GM23338 (cell line): ENCODE data around the gene TJP1. TPM values are rescaled to one million over a fixed set of nuclear protein-coding genes. Genes with fewer than 3 reads are reported as not detected.

ENCODE experiments used
- ATAC-seq: fragments of 200-7000 bp; cut with Tn5 transposase; 3 replicates; pipeline ENCODE4 v1.9.1; 2020
- DNase-seq: peaks from one replicate; pipeline ENCODE4 v3.0.0-alpha.2; 2015; ENCODE audit warnings: low spot score
- H2AFZ ChIP-seq: fragments of 200-600 bp; sonication (generic); 2 replicates; pipeline ENCODE4 v1.8.0; 2016; ENCODE audit warnings: antibody characterized with exemption, mild to moderate bottlenecking, moderate library complexity
- H3F3A ChIP-seq: fragments of 200-600 bp; sonication (generic); replicated peaks from 2 replicates; pipeline ENCODE4 v1.8.0; 2017; ENCODE audit warnings: antibody characterized with exemption, mixed run types, low read depth
- H3K27ac ChIP-seq: fragments of 200-600 bp; sonication (generic); 2 replicates; pipeline ENCODE4 v1.6.1; 2016; ENCODE audit warnings: low read depth
- H3K27me3 ChIP-seq: fragments of 200-600 bp; sonication (generic); 2 replicates; pipeline ENCODE4 v1.8.0; 2016; ENCODE audit warnings: mild to moderate bottlenecking, mixed run types, moderate library complexity; ENCODE audit not compliant: insufficient read depth
- H3K36me3 ChIP-seq: fragments of 200-600 bp; sonication (generic); 2 replicates; pipeline ENCODE4 v1.8.0; 2016; ENCODE audit warnings: mild to moderate bottlenecking; ENCODE audit not compliant: insufficient read depth
- H3K4me1 ChIP-seq: fragments of 200-600 bp; sonication (generic); 2 replicates; pipeline ENCODE4 v1.8.0; 2016; ENCODE audit warnings: mild to moderate bottlenecking, moderate library complexity; ENCODE audit not compliant: insufficient read depth
- H3K4me2 ChIP-seq: fragments of 200-600 bp; sonication (generic); 2 replicates; pipeline ENCODE4 v1.7.1; 2017; ENCODE audit warnings: mixed run types
- H3K4me3 ChIP-seq: fragments of 200-600 bp; sonication (generic); 2 replicates; pipeline ENCODE4 v1.6.1; 2016; ENCODE audit warnings: mixed run types
- H3K79me2 ChIP-seq: fragments of 200-600 bp; sonication (generic); replicated peaks from 2 replicates; pipeline ENCODE4 v1.8.0; 2017; ENCODE audit warnings: mild to moderate bottlenecking; ENCODE audit not compliant: insufficient read depth
- H3K9me2 ChIP-seq: fragments of 200-600 bp; sonication (generic); 2 replicates; pipeline ENCODE4 v1.8.0; 2017; ENCODE audit not compliant: insufficient read depth
- H4K20me1 ChIP-seq: fragments of 200-600 bp; sonication (generic); replicated peaks from 2 replicates; pipeline ENCODE4 v1.8.0; 2017; ENCODE audit warnings: mild to moderate bottlenecking; ENCODE audit not compliant: insufficient read depth
- H3K27ac Mint-ChIP-seq: 2 replicates; pipeline ENCODE4 v1.8.0; 2020; ENCODE audit warnings: inconsistent platforms, mild to moderate bottlenecking, moderate library complexity, mixed read lengths
- H3K27me3 Mint-ChIP-seq: 3 replicates; pipeline ENCODE4 v1.8.0; 2022; ENCODE audit warnings: low read depth, mild to moderate bottlenecking, moderate library complexity, mixed read lengths, inconsistent platforms; ENCODE audit not compliant: insufficient read depth, poor library complexity
- H3K36me3 Mint-ChIP-seq: 3 replicates; pipeline ENCODE4 v1.8.0; 2021; ENCODE audit warnings: low read depth, mild to moderate bottlenecking, inconsistent platforms, moderate library complexity, mixed read lengths
- H3K4me1 Mint-ChIP-seq: 3 replicates; pipeline ENCODE4 v1.8.0; 2020; ENCODE audit warnings: mild to moderate bottlenecking, inconsistent platforms, mixed read lengths
- H3K4me3 Mint-ChIP-seq: 3 replicates; pipeline ENCODE4 v1.8.0; 2021; ENCODE audit warnings: moderate library complexity, mild to moderate bottlenecking, inconsistent platforms, mixed read lengths
- H3K9me3 Mint-ChIP-seq: 3 replicates; pipeline ENCODE4 v1.8.0; 2020; ENCODE audit warnings: moderate library complexity, mild to moderate bottlenecking, inconsistent platforms, mixed read lengths
- CREB1 ChIP-seq: fragments of 250-450 bp; sonication (Bioruptor Pico); IDR thresholded peaks from 2 replicates; pipeline ENCODE4 v1.5.0; 2020; ENCODE audit warnings: low read depth, mild to moderate bottlenecking, moderate library complexity
- EZH2phosphoT487 ChIP-seq: fragments of 200-600 bp; sonication (generic); IDR thresholded peaks from one replicate; pipeline ENCODE4 v1.8.1; 2018; ENCODE audit warnings: antibody characterized with exemption; ENCODE audit not compliant: unreplicated experiment
- NANOG ChIP-seq: IDR thresholded peaks from 2 replicates; pipeline ENCODE4 v1.6.1; 2016; ENCODE audit warnings: antibody characterized with exemption, borderline replicate concordance
- POLR2AphosphoS5 ChIP-seq: IDR thresholded peaks from 2 replicates; pipeline ENCODE4 v1.6.1; 2016; ENCODE audit warnings: antibody characterized with exemption, low read depth
- STAT1 ChIP-seq: IDR thresholded peaks from one replicate; pipeline ENCODE4 v1.6.1; 2016; ENCODE audit warnings: antibody characterized with exemption; ENCODE audit not compliant: unreplicated experiment
- ZNF114 ChIP-seq: fragments of 250-450 bp; sonication (Bioruptor Pico); IDR thresholded peaks from 2 replicates; pipeline ENCODE4 v1.5.0; 2020; ENCODE audit warnings: mild to moderate bottlenecking, moderate library complexity
- ZNF331 ChIP-seq: fragments of 250-450 bp; sonication (Bioruptor Pico); IDR thresholded peaks from 2 replicates; pipeline ENCODE4 v1.5.0; 2020; ENCODE audit warnings: low read depth, mild to moderate bottlenecking, moderate library complexity
- polyA plus RNA-seq: library from polyadenylated mRNA; unstranded; fragments of >200 nt; fragmentation: Nextera tagmentation; extraction: Ambion mirVana; gene quantifications from 2 replicates; pipeline ENCODE4 v1.2.1, GENCODE V29; 2016
- total RNA-seq: library from RNA; depleted of rRNA; stranded (reverse); fragments of >200 nt; shearing (Covaris generic); gene quantifications from 2 replicates; pipeline ENCODE4 v1.2.3, GENCODE V29; 2014
- TF ChIP-seq, protein P1 (sequence below): IDR thresholded peaks from 2 replicates; pipeline ENCODE4 v1.6.1; 2016; ENCODE audit warnings: antibody characterized with exemption
- TF ChIP-seq, protein P2 (sequence below), 2 experiments: fragments of 200-600 bp in 1 of 2; sonication (generic) in 1 of 2; conservative IDR thresholded peaks; 2 replicates each; pipeline versions ENCODE4 v1.5.1 to v1.6.1; 2016 to 2017; ENCODE audit warnings: antibody characterized with exemption in 2 of 2, low read depth in 2 of 2, mild to moderate bottlenecking in 2 of 2, moderate library complexity in 1 of 2
- TF ChIP-seq, protein P3 (sequence below): IDR thresholded peaks from one replicate; pipeline ENCODE4 v1.6.1; 2018; ENCODE audit warnings: antibody characterized with exemption; ENCODE audit not compliant: unreplicated experiment

TJP1 gene
- total and polyA plus RNA-seq, 2 experiments from 2014 or later = 76.2 to 116 TPM

DNA sequence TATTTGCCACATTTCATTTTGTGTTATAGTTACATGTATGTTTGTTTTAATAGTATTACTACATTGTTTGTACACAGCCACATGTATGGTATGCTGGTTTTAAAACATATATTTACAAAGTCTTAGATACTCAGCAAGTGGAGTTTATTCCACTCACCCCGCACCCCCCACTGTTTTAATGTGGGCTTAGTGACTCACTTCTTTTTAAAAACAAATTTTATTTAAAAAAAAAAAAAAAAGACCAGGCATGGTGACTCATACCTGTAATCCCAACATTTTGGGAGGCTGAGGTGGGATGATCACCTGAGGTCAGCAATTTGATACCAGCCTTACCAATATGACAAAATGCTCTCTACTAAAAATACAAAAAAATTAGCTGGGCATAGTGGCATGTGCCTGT, 26.9 kb upstream of the TJP1 start (continued):
- TF ChIP-seq POLR2AphosphoS5 (no peak), NANOG (no peak), ZNF114 (CRISPR knock-in tag) (no peak), CREB1 (CRISPR knock-in tag) (no peak)
- TF ChIP-seq, protein P1, sequence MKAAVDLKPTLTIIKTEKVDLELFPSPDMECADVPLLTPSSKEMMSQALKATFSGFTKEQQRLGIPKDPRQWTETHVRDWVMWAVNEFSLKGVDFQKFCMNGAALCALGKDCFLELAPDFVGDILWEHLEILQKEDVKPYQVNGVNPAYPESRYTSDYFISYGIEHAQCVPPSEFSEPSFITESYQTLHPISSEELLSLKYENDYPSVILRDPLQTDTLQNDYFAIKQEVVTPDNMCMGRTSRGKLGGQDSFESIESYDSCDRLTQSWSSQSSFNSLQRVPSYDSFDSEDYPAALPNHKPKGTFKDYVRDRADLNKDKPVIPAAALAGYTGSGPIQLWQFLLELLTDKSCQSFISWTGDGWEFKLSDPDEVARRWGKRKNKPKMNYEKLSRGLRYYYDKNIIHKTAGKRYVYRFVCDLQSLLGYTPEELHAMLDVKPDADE = no peak
- TF ChIP-seq, protein P2, sequence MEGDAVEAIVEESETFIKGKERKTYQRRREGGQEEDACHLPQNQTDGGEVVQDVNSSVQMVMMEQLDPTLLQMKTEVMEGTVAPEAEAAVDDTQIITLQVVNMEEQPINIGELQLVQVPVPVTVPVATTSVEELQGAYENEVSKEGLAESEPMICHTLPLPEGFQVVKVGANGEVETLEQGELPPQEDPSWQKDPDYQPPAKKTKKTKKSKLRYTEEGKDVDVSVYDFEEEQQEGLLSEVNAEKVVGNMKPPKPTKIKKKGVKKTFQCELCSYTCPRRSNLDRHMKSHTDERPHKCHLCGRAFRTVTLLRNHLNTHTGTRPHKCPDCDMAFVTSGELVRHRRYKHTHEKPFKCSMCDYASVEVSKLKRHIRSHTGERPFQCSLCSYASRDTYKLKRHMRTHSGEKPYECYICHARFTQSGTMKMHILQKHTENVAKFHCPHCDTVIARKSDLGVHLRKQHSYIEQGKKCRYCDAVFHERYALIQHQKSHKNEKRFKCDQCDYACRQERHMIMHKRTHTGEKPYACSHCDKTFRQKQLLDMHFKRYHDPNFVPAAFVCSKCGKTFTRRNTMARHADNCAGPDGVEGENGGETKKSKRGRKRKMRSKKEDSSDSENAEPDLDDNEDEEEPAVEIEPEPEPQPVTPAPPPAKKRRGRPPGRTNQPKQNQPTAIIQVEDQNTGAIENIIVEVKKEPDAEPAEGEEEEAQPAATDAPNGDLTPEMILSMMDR (conservative IDR thresholded peaks at IDR 0.05; ENCODE audit: low read depth in 2 of 2) = no peak

DNA sequence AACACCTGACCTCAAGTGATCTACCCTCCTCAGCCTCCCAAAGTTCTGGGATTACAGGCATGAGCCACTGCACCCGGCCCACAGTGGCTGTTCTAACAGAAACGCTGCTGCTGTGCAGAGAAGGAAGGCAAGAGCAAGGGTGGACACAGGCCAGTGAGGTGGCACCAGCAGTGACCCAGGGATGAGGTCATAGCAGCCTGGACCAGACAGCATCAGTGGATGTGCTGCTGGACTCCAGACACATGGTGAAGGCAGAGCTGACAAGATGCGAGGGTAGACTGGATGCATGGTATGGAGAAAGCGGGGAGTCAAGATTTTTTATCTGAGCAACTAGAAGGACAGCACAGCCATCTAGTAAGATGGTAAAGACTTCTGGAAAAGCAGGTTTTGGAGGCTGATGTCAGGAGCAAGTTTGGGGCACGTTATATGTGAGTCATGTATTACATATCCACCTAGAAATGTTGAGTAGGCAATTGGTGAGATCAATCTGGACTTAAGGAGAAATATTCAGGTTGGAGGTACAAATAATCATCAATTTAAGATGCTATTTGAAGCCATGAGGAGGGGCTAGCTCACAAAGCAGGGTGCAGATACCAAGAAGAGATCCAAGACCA, 22.1 kb upstream of the TJP1 start:
- no peak overlapping the region for H3K4me3 Mint-ChIP-seq
- no peaks in the 10 kb centered on the region for H4K20me1 ChIP-seq
- no peaks in the 10 kb centered on the region for H3K36me3 ChIP-seq
- H3K9me2 ChIP-seq = no peaks in the 10 kb centered on the region
- H3F3A ChIP-seq = no peaks in the 10 kb centered on the region
- H3K9me3 Mint-ChIP-seq = peaks cover 16% of the 10 kb centered on the region
- H3K27ac Mint-ChIP-seq = no peak overlapping the region
- H3K4me1 ChIP-seq = peaks cover 7% of the 10 kb centered on the region
- ATAC-seq = no peak
- no peak overlapping the region for H3K4me2 ChIP-seq
- no peak overlapping the region for H3K27ac ChIP-seq
- H3K4me3 ChIP-seq = no peak overlapping the region
- peaks cover 18% of the 10 kb centered on the region for H3K4me1 Mint-ChIP-seq
- H3K27me3 Mint-ChIP-seq = peaks cover 9% of the 10 kb centered on the region
- peaks cover 10% of the 10 kb centered on the region; the same call in 2 of the 3 replicates for H3K36me3 Mint-ChIP-seq
- H3K79me2 ChIP-seq = no peaks in the 10 kb centered on the region
- no peak for DNase-seq
- no peaks in the 10 kb centered on the region for H3K27me3 ChIP-seq
- H2AFZ ChIP-seq = 0 out of 2 replicates have a peak overlapping the region, but pooled peaks have one; percentile 29
- TF ChIP-seq, protein P2 (conservative IDR thresholded peaks at IDR 0.05; ENCODE audit: low read depth in 2 of 2) = no peak
- TF ChIP-seq, protein P3, sequence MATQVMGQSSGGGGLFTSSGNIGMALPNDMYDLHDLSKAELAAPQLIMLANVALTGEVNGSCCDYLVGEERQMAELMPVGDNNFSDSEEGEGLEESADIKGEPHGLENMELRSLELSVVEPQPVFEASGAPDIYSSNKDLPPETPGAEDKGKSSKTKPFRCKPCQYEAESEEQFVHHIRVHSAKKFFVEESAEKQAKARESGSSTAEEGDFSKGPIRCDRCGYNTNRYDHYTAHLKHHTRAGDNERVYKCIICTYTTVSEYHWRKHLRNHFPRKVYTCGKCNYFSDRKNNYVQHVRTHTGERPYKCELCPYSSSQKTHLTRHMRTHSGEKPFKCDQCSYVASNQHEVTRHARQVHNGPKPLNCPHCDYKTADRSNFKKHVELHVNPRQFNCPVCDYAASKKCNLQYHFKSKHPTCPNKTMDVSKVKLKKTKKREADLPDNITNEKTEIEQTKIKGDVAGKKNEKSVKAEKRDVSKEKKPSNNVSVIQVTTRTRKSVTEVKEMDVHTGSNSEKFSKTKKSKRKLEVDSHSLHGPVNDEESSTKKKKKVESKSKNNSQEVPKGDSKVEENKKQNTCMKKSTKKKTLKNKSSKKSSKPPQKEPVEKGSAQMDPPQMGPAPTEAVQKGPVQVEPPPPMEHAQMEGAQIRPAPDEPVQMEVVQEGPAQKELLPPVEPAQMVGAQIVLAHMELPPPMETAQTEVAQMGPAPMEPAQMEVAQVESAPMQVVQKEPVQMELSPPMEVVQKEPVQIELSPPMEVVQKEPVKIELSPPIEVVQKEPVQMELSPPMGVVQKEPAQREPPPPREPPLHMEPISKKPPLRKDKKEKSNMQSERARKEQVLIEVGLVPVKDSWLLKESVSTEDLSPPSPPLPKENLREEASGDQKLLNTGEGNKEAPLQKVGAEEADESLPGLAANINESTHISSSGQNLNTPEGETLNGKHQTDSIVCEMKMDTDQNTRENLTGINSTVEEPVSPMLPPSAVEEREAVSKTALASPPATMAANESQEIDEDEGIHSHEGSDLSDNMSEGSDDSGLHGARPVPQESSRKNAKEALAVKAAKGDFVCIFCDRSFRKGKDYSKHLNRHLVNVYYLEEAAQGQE = no peak
- TF ChIP-seq CREB1 (CRISPR knock-in tag) (no peak), ZNF331 (CRISPR knock-in tag) (no peak), STAT1 (no peak), EZH2phosphoT487 (no peak)
- TF ChIP-seq, protein P1 = no peak
